ENCODE results near the gene TMEM154. TPM values are rescaled to one million over a fixed set of nuclear protein-coding genes. Genes with fewer than 3 reads are reported as not detected.

The TMEM154 gene
- total and polyA plus RNA-seq, 5 experiments from 2014 or later, result 24.7 to 37.9 (median 30.8) TPM

DNA sequence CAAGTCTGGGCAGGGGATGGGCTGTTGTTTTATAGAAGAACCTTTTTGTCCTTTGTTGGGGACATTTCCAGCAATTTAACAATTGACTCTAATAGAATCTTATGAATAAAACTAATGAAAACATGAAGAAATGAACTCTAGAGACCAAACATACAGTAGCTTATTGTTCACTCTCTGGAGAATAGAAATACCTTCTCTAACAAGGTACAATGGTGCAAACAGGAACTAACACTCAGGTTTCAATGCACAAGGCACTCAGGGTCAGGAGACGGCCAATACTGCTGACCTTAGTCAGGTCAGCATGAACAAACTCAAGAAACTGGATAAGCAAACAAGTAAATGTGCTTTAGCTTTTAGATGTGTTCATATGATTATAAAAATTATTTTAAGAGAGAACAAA lies 104.3 kb downstream of the TMEM154 start:
- DNase-seq (no peak), ATAC-seq (no peak)
- H3K27ac Mint-ChIP-seq, result no peak overlapping the region
- no peaks in the 10 kb centered on the region for H3K9me3 Mint-ChIP-seq
- POLR2A ChIA-PET, result interaction anchor here (0.6 to 1.0 kb wide), 2 partner anchors 9 to 36 kb away, joined by 3 to 4 read pairs; no protein-coding TSS in a partner anchor
- peaks cover 0 to 2% (median 0%) of the 10 kb centered on the region in 4 donors for H3K4me1 Mint-ChIP-seq
- no peak overlapping the region for H3K4me3 Mint-ChIP-seq
- H3K27me3 Mint-ChIP-seq, result peaks cover 0 to 4% (median 0%) of the 10 kb centered on the region in 5 donors
- no peaks in the 10 kb centered on the region for H3K36me3 Mint-ChIP-seq

DNA sequence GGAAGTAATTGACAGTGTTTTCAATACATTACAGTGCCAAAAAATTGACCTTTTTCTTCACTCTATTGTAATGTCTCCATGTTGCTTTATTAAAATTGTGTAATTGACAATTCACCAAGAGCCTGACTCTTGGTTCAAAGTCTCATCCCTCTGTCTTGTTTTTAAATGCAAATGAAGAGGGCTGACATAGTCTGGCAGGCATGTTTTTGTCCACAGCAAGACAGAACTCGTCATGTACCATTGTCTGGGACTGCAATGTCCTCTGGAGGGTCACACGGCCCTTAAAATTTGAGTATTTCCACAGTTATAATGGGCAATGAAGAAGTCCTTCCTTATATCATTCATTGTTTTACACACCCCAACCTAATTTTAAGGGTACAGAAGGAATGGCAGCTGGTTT lies 105.9 kb downstream of the TMEM154 start:
- Mint-ChIP-seq H3K27ac (no peak overlapping the region), H3K36me3 (no peaks in the 10 kb centered on the region), H3K4me1 (peaks cover 0 to 2% (median 0%) of the 10 kb centered on the region in 4 donors), H3K4me3 (no peak overlapping the region), H3K9me3 (no peaks in the 10 kb centered on the region), H3K27me3 (peaks cover 0 to 4% (median 0%) of the 10 kb centered on the region in 5 donors)
- ATAC-seq (no peak), DNase-seq (no peak)
- POLR2A ChIA-PET, result no interaction called here

DNA sequence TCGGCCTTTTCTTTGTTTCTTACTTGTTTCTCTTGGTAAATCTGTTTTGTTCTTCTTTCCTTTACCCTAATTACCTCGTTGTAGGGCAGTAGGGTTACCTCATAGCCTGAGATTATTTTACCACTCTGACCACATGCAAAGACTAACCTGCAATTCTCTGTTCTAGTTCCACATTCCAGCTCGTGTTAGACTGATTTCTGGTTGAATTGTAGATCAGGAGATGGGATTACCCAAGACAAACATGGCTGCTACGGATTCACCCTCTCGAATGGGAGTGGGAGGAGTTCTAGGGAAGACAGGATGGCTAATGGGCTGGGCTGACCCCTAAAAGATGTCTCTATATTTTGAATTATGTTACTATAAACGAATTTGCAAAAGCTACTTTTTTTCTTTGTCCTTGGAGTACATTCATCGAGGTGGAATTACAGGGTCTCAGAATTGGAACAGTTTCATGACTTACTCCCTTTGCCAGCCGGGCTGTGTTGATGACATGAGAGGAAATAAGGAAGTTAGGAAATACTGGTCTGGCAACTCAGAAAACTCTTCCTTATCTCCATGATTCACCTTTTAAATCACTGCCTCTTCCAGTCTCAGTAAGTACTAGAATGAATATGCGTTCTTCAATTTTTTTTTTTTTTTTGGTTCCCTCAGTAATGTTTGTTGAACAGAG lies 107.2 kb downstream of the TMEM154 start:
- Mint-ChIP-seq H3K4me1 (peaks cover 0 to 2% (median 0%) of the 10 kb centered on the region in 4 donors), H3K4me3 (no peak overlapping the region), H3K9me3 (no peaks in the 10 kb centered on the region), H3K27me3 (peaks cover 0 to 4% (median 0%) of the 10 kb centered on the region in 5 donors), H3K27ac (no peak overlapping the region), H3K36me3 (no peaks in the 10 kb centered on the region)
- DNase-seq (no peak), ATAC-seq (no peak)
- POLR2A ChIA-PET, result no interaction called here

DNA sequence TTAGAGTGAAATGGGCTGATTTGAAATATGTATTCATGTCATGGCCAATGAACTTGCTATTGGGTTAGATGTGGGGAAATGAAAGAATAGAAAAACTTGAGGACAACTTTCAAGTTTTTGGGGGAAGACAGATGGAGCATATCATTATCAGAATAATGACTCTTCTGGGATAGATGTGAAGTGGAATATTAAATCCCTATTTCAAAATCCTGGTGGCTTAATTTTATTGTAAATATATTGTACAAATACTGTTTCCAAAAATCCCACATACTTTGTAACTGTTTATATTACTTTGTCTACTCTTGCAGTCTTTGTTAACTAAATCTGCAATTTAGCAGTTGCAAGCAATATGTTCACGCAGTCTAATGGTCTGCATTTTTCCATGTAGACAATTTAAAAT lies 108.0 kb downstream of the TMEM154 start:
- Mint-ChIP-seq H3K27ac (no peak overlapping the region), H3K4me3 (no peak overlapping the region), H3K27me3 (peaks cover 0 to 4% (median 0%) of the 10 kb centered on the region in 5 donors), H3K4me1 (peaks cover 0 to 2% (median 0%) of the 10 kb centered on the region in 4 donors), H3K9me3 (no peaks in the 10 kb centered on the region), H3K36me3 (no peaks in the 10 kb centered on the region)
- ATAC-seq (no peak), DNase-seq (no peak)
- POLR2A ChIA-PET, result no interaction called here

DNA sequence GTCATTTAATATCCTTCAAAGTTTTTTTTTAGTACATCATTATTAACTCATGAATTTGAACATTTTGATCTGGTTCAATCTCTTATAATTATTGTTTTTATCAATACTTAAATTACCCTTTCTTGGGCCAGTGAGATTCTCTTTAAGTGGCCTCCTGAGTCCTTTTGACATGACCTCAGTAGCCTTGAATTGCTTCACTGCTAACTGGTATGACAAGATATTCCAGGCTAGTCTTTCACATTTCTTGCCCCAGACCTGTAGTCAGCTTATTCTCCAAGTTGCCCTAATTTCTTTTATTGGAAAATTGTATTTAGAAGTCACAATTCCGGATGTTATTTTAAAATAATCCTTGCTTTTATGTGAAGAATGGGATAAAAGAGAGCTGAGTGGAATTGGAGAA lies 108.5 kb downstream of the TMEM154 start:
- Mint-ChIP-seq H3K9me3 (no peaks in the 10 kb centered on the region), H3K27me3 (peaks cover 0 to 4% (median 0%) of the 10 kb centered on the region in 5 donors), H3K36me3 (no peaks in the 10 kb centered on the region), H3K4me3 (no peak overlapping the region), H3K4me1 (peaks cover 0 to 2% (median 0%) of the 10 kb centered on the region in 4 donors), H3K27ac (no peak overlapping the region)
- ATAC-seq (no peak), DNase-seq (no peak)
- POLR2A ChIA-PET, result no interaction called here

Other genes with a start within 250 kb of the TMEM154 start
- 100 to 1,000 TPM; 110 to 126 TPM for gene FBXW7, start 143.9 kb downstream of the TMEM154 start, total RNA-seq
- gene FBXW7, start 143.9 kb downstream of the TMEM154 start, polyA plus RNA-seq, result 10 to 100 TPM; 30.0 to 41.4 (median 31.5) TPM
- gene TIGD4, start 99.7 kb upstream of the TMEM154 start, total RNA-seq, result under 1 TPM; 0.36 to 0.47 TPM
- under 1 TPM in 1 of 3 donors, not detected in 2; 0.12 TPM for gene TIGD4, start 99.7 kb upstream of the TMEM154 start, polyA plus RNA-seq
- 10 to 100 TPM; 11.3 to 14.5 TPM for gene ARFIP1, start 100.0 kb upstream of the TMEM154 start, total RNA-seq
- 10 to 100 TPM; 12.2 to 21.3 (median 17.9) TPM for gene ARFIP1, start 100.0 kb upstream of the TMEM154 start, polyA plus RNA-seq

Data from naive thymus-derived CD8-positive, alpha-beta T cell (primary cell).